Measurements from ENCODE around the gene DTNA.

GRCh38 chr18:34841891-34842290, 131.8 kb downstream of the DTNA start:
- TF ChIP-seq CTCF (conservative IDR thresholded peaks at IDR 0.05; ENCODE audit: low read depth, low read length) (no peak), EZH2 (IDR thresholded peaks at IDR 0.05; ENCODE audit: low read length, unreplicated experiment) (no peak), EZH2phosphoT487 (IDR thresholded peaks at IDR 0.05; ENCODE audit: borderline replicate concordance, low read length) (no peak)

All from PC-3 (cell line).